Middle frontal gyrus (tissue), 1 donor: Measurements from ENCODE around the gene HBM.
"Not testable (repeated sequence)": the region's sequence is repeated elsewhere in the genome, so short reads cannot be mapped to it uniquely, and the experiment has no call there.

Experiments used
- DNase-seq: peaks from one replicate; pipeline ENCODE4 v3.0.0-alpha.2; 2015; ENCODE audit warnings: low spot score; ENCODE audit errors: extremely low spot score

Gene HBM

GRCh38 chr16:181565-182021, 15.8 kb downstream of the HBM start:
- DNase-seq: no peak

- no peak for DNase-seq
Observed at GRCh38 chr16:183005-183404, 17.2 kb downstream of the HBM start.

GRCh38 chr16:185213-185612, 19.4 kb downstream of the HBM start:
- no peak for DNase-seq

- DNase-seq: no peak
Observed at GRCh38 chr16:185691-186090, 19.9 kb downstream of the HBM start.

- DNase-seq: no peak
Observed at GRCh38 chr16:187330-187729, 21.6 kb downstream of the HBM start.

GRCh38 chr16:188674-189073, 22.9 kb downstream of the HBM start:
- DNase-seq: no peak

GRCh38 chr16:189604-190186, 23.9 kb downstream of the HBM start:
- no peak for DNase-seq

GRCh38 chr16:191831-192230, 26.1 kb downstream of the HBM start:
- DNase-seq: no peak

- no peak for DNase-seq
Observed at GRCh38 chr16:192686-193085, 26.9 kb downstream of the HBM start.

- DNase-seq: no peak
Observed at GRCh38 chr16:193441-193840, 27.7 kb downstream of the HBM start.

GRCh38 chr16:194516-194915, 28.7 kb downstream of the HBM start:
- no peak for DNase-seq

- no peak for DNase-seq
Observed at GRCh38 chr16:200388-200787, 34.6 kb downstream of the HBM start.

GRCh38 chr16:203246-203645, 37.5 kb downstream of the HBM start:
- no peak for DNase-seq

- not testable (repeated sequence) for DNase-seq
Observed at GRCh38 chr16:204046-204445, 38.3 kb downstream of the HBM start.

- not testable (repeated sequence) for DNase-seq
Observed at GRCh38 chr16:209359-209758, 43.6 kb downstream of the HBM start.

- DNase-seq: not testable (repeated sequence)
Observed at GRCh38 chr16:211631-212180, 45.9 kb downstream of the HBM start.

- no peak for DNase-seq
Observed at GRCh38 chr16:212999-213398, 47.2 kb downstream of the HBM start.
